Measurements from ENCODE around the gene KRTAP13-1.
A peak's percentile ranks its signal among the peaks of the same experiment; 100 is the strongest.

The KRTAP13-1 gene

GRCh38 chr21:30434033-30434631 lies 38.3 kb downstream of the KRTAP13-1 start:
- Histone ChIP-seq H3K4me1 (ENCODE audit: insufficient read depth, poor library complexity, severe bottlenecking) (no peaks in the 10 kb centered on the region), H3K36me3 (ENCODE audit: low read depth) (no peaks in the 10 kb centered on the region), H3K27me3 (ENCODE audit: insufficient read depth, poor library complexity, severe bottlenecking) (peaks cover 19% of the 10 kb centered on the region), H3K27ac (ENCODE audit: poor library complexity, severe bottlenecking) (no peak overlapping the region), H3K4me3 (ENCODE audit: severe bottlenecking) (no peak overlapping the region), H3K9me3 (ENCODE audit: severe bottlenecking) (no peaks in the 10 kb centered on the region)
- TF ChIP-seq, protein P1, sequence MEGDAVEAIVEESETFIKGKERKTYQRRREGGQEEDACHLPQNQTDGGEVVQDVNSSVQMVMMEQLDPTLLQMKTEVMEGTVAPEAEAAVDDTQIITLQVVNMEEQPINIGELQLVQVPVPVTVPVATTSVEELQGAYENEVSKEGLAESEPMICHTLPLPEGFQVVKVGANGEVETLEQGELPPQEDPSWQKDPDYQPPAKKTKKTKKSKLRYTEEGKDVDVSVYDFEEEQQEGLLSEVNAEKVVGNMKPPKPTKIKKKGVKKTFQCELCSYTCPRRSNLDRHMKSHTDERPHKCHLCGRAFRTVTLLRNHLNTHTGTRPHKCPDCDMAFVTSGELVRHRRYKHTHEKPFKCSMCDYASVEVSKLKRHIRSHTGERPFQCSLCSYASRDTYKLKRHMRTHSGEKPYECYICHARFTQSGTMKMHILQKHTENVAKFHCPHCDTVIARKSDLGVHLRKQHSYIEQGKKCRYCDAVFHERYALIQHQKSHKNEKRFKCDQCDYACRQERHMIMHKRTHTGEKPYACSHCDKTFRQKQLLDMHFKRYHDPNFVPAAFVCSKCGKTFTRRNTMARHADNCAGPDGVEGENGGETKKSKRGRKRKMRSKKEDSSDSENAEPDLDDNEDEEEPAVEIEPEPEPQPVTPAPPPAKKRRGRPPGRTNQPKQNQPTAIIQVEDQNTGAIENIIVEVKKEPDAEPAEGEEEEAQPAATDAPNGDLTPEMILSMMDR (IDR thresholded peaks at IDR 0.05; ENCODE audit: poor library complexity, severe bottlenecking), result peak; percentile 76
- peak; percentile 81 for ATAC-seq (ENCODE audit: low read depth)
- no peak for DNase-seq (ENCODE audit: low spot score)

GRCh38 chr21:30437010-30437565 lies 41.3 kb downstream of the KRTAP13-1 start:
- H3K27ac ChIP-seq (ENCODE audit: poor library complexity, severe bottlenecking), result no peak overlapping the region
- ATAC-seq (ENCODE audit: low read depth), result no peak
- H3K27me3 ChIP-seq (ENCODE audit: insufficient read depth, poor library complexity, severe bottlenecking), result peaks cover 17% of the 10 kb centered on the region
- no peaks in the 10 kb centered on the region for H3K9me3 ChIP-seq (ENCODE audit: severe bottlenecking)
- DNase-seq (ENCODE audit: low spot score), result no peak
- TF ChIP-seq, protein P1 (IDR thresholded peaks at IDR 0.05; ENCODE audit: poor library complexity, severe bottlenecking), result no peak
- no peak overlapping the region for H3K4me3 ChIP-seq (ENCODE audit: severe bottlenecking)
- no peaks in the 10 kb centered on the region for H3K4me1 ChIP-seq (ENCODE audit: insufficient read depth, poor library complexity, severe bottlenecking)
- H3K36me3 ChIP-seq (ENCODE audit: low read depth), result no peaks in the 10 kb centered on the region

DNA sequence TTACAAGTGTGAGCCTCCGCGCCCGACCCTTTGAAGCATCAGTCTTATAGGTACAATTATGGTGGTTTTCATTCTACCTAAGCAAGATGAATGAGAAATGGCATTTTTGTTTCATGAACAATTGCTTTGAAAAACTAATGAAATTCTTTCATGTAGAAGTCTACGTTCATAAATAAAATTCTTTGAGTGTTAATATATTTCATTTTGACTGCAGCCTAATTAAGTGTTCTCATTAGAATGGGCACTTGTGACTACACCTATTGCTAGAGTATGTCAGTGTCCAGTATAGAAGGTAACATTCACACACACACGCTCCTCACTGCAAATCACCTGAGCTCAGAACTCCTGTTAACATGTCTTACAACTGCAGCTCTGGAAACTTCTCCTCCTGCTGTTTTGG lies 44.1 kb downstream of the KRTAP13-1 start, which contains the start of gene KRTAP15-1:
Gene KRTAP15-1, plus strand, starts transcription at position 301 of the 400 bp plus-strand sequence. Its CDS starts 53 bp downstream, at position 354.
- Histone ChIP-seq H3K27me3 (ENCODE audit: insufficient read depth, poor library complexity, severe bottlenecking) (peaks cover 12% of the 10 kb centered on the region), H3K27ac (ENCODE audit: poor library complexity, severe bottlenecking) (no peak within 1 kb of the TSS), H3K4me3 (ENCODE audit: severe bottlenecking) (no peak within 1 kb of the TSS), H3K36me3 (ENCODE audit: low read depth) (no peaks in the 10 kb centered on the region), H3K9me3 (ENCODE audit: severe bottlenecking) (no peaks in the 10 kb centered on the region), H3K4me1 (ENCODE audit: insufficient read depth, poor library complexity, severe bottlenecking) (no peaks in the 10 kb centered on the region)
- DNase-seq (ENCODE audit: low spot score) (no peak), ATAC-seq (ENCODE audit: low read depth) (no peak)
- TF ChIP-seq, protein P1 (IDR thresholded peaks at IDR 0.05; ENCODE audit: poor library complexity, severe bottlenecking), result no peak

DNA sequence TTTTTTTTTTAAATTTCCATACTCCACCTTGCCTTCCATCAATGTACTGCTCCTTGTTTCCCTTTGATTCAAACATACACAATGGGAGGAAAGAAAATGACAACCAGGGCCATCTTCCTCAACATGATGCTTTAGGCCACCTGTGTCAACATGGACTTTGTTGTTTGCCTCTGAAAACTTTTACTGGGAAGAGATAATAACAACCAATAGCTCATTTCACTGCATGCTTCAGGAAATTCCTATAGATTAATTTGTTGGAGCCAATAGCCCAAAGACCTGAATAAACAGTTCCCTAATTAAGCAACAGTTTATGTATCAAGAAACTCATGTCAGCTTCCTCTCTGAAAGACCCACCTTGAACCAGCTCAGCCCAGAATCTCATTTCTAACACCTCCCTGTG lies 47.4 kb downstream of the KRTAP13-1 start:
- Histone ChIP-seq H3K36me3 (ENCODE audit: low read depth) (no peaks in the 10 kb centered on the region), H3K27ac (ENCODE audit: poor library complexity, severe bottlenecking) (no peak overlapping the region), H3K9me3 (ENCODE audit: severe bottlenecking) (no peaks in the 10 kb centered on the region), H3K4me1 (ENCODE audit: insufficient read depth, poor library complexity, severe bottlenecking) (no peaks in the 10 kb centered on the region), H3K4me3 (ENCODE audit: severe bottlenecking) (no peak overlapping the region), H3K27me3 (ENCODE audit: insufficient read depth, poor library complexity, severe bottlenecking) (peaks cover 1% of the 10 kb centered on the region)
- ATAC-seq (ENCODE audit: low read depth) (no peak), DNase-seq (ENCODE audit: low spot score) (no peak)
- TF ChIP-seq, protein P1 (IDR thresholded peaks at IDR 0.05; ENCODE audit: poor library complexity, severe bottlenecking), result no peak

GRCh38 chr21:30444204-30444603 lies 48.4 kb downstream of the KRTAP13-1 start:
- Histone ChIP-seq H3K27me3 (ENCODE audit: insufficient read depth, poor library complexity, severe bottlenecking) (no peaks in the 10 kb centered on the region), H3K27ac (ENCODE audit: poor library complexity, severe bottlenecking) (no peak overlapping the region), H3K4me1 (ENCODE audit: insufficient read depth, poor library complexity, severe bottlenecking) (no peaks in the 10 kb centered on the region), H3K9me3 (ENCODE audit: severe bottlenecking) (no peaks in the 10 kb centered on the region), H3K36me3 (ENCODE audit: low read depth) (no peaks in the 10 kb centered on the region), H3K4me3 (ENCODE audit: severe bottlenecking) (no peak overlapping the region)
- DNase-seq (ENCODE audit: low spot score) (no peak), ATAC-seq (ENCODE audit: low read depth) (no peak)
- TF ChIP-seq, protein P1 (IDR thresholded peaks at IDR 0.05; ENCODE audit: poor library complexity, severe bottlenecking), result no peak

Measured in RWPE2 (cell line).